Measurements from ENCODE around the gene HYAL1.

The HYAL1 gene

GRCh38 chr3:50303013-50303815, at the start of gene HYAL1:
Gene HYAL1, minus strand, starts transcription at chr3:50303574. Its CDS starts 618 bp downstream, at chr3:50302956.
- Histone ChIP-seq H3K4me1 (ENCODE audit: control insufficient read depth, insufficient read depth, low read length) (peaks cover 37% of the 10 kb centered on the region), H3K9ac (ENCODE audit: low read length in 2 of 2) (no peak within 1 kb of the TSS), H3K27ac (ENCODE audit: low read length) (no peak within 1 kb of the TSS), H3K4me3 (ENCODE audit: low read length in 2 of 2) (peak within 1 kb of the TSS in 1 of 2 donors; percentile 40), H3K36me3 (ENCODE audit: control insufficient read depth in 2 of 2, insufficient read depth in 2 of 2, low read length in 2 of 2) (no peaks in the 10 kb centered on the region), H3K27me3 (ENCODE audit: control insufficient read depth in 1 of 2, insufficient read depth in 2 of 2, low read length in 2 of 2) (no peaks in the 10 kb centered on the region), H3K9me3 (ENCODE audit: control insufficient read depth in 2 of 2, low read length in 2 of 2) (no peaks in the 10 kb centered on the region)

- Histone ChIP-seq H3K4me1 (ENCODE audit: control insufficient read depth, insufficient read depth, low read length) (peaks cover 61% of the 10 kb centered on the region), H3K4me3 (ENCODE audit: low read length in 2 of 2) (no peak overlapping the region), H3K27ac (ENCODE audit: low read length) (no peak overlapping the region), H3K27me3 (ENCODE audit: control insufficient read depth in 1 of 2, insufficient read depth in 2 of 2, low read length in 2 of 2) (no peaks in the 10 kb centered on the region), H3K9ac (ENCODE audit: low read length in 2 of 2) (no peak overlapping the region), H3K36me3 (ENCODE audit: control insufficient read depth in 2 of 2, insufficient read depth in 2 of 2, low read length in 2 of 2) (peaks cover 7 to 40% of the 10 kb centered on the region in 2 donors), H3K9me3 (ENCODE audit: control insufficient read depth in 2 of 2, low read length in 2 of 2) (no peaks in the 10 kb centered on the region)
Observed at GRCh38 chr3:50352781-50353180, 49.4 kb upstream of the HYAL1 start.

DNA sequence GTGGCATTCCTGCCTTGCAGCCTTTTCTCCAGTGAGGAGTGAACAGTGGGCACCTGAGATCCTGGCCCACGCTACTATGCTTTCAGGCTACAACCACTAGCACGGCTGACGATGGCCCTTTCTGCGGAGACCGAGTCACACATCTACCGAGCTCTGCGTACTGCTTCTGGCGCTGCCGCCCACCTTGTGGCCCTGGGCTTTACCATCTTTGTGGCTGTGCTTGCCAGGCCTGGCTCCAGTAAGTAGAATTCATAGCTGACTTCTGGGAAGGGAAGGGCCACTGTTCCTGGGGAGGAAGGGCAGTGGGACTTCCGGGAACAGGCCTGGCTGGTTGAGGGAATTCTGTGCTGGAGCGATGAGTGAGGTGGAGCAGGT, 47.9 kb upstream of the HYAL1 start:
- H3K9me3 ChIP-seq (ENCODE audit: control insufficient read depth in 2 of 2, low read length in 2 of 2) = no peaks in the 10 kb centered on the region
- peaks cover 4 to 39% of the 10 kb centered on the region in 2 donors for H3K36me3 ChIP-seq (ENCODE audit: control insufficient read depth in 2 of 2, insufficient read depth in 2 of 2, low read length in 2 of 2)
- peak overlapping the region; percentile 90 for H3K27ac ChIP-seq (ENCODE audit: low read length)
- H3K9ac ChIP-seq (ENCODE audit: low read length in 2 of 2) = peak overlapping the region; percentile 42 to 74
- H3K4me3 ChIP-seq (ENCODE audit: low read length in 2 of 2) = peak overlapping the region; percentile 83 to 99
- H3K27me3 ChIP-seq (ENCODE audit: control insufficient read depth in 1 of 2, insufficient read depth in 2 of 2, low read length in 2 of 2) = no peaks in the 10 kb centered on the region
- H3K4me1 ChIP-seq (ENCODE audit: control insufficient read depth, insufficient read depth, low read length) = peaks cover 49% of the 10 kb centered on the region

DNA sequence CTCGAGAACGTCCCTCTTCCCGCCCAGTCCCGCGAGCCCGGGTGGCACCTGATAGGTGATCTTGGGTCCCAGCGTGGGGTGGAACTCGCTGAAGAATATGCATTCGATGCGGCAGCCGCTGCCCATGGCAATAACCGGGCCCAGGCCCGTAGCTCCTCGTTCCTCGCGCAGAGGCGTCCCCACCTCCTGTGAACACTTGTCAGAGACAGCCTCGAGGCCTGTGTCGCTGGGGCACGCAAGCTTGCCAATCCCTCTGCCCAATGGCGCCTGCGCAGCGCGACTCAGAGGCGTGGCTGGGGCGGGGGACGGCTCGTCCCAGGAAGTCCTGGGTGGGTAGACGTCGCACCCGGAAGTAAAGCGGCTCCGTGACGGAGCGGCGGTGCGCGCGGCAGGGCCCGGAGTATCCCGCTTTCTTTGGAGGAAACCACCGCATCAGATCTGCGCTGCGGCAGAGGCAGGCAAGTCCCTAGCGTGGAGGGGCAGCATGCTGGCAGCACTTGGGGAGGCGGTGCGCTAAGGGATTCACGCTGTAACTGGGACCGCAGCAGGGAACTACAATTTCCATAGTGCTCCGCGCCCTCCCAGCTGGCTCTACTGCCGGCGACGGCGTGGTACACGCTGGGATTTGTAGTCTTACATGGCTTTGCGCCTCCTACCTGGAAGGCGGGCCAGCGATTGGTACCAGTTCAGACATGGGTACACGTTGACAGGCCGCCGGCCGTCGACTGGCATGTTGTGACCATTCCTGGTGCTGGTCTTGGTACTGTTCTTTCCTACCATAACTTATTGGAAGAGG, 47.4 kb upstream of the HYAL1 start, which contains the start of the genes CYB561D2 and NPRL2:
Gene CYB561D2 (plus strand): TSS at position 336 of the 796 bp plus-strand sequence. CDS start 572 bp downstream, outside the sequence.
Gene NPRL2 (minus strand): TSS at position 249 of the 796 bp plus-strand sequence. CDS start 123 bp downstream, at position 126.
- Histone ChIP-seq H3K4me1 (ENCODE audit: control insufficient read depth, insufficient read depth, low read length) (peaks cover 45% of the 10 kb centered on the region), H3K27ac (ENCODE audit: low read length) (peak within 1 kb of the TSS; percentile 90), H3K9me3 (ENCODE audit: control insufficient read depth in 2 of 2, low read length in 2 of 2) (no peaks in the 10 kb centered on the region), H3K4me3 (ENCODE audit: low read length in 2 of 2) (peak within 1 kb of the TSS; percentile 83 to 99), H3K36me3 (ENCODE audit: control insufficient read depth in 2 of 2, insufficient read depth in 2 of 2, low read length in 2 of 2) (peaks cover 4 to 38% of the 10 kb centered on the region in 2 donors), H3K27me3 (ENCODE audit: control insufficient read depth in 1 of 2, insufficient read depth in 2 of 2, low read length in 2 of 2) (no peaks in the 10 kb centered on the region), H3K9ac (ENCODE audit: low read length in 2 of 2) (peak within 1 kb of the TSS; percentile 74 to 89)

DNA sequence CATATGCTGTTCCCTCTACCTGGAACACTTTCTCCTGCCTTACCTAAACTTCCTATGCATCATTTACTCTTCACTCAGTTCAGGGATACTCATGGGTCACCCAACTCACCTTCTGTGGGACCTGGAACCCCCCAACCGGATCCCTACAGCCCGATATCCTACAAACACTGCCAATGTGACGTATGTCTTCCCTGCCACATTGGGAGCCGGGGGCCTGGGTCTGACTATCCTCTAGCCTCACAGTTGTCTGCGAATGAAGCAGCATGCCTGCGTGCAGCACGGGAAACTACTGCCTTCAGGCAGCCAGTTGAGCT, 46.8 kb upstream of the HYAL1 start:
- Histone ChIP-seq H3K36me3 (ENCODE audit: control insufficient read depth in 2 of 2, insufficient read depth in 2 of 2, low read length in 2 of 2) (peaks cover 4 to 32% of the 10 kb centered on the region in 2 donors), H3K9ac (ENCODE audit: low read length in 2 of 2) (peak overlapping the region; percentile 74 to 89), H3K9me3 (ENCODE audit: control insufficient read depth in 2 of 2, low read length in 2 of 2) (no peaks in the 10 kb centered on the region), H3K4me1 (ENCODE audit: control insufficient read depth, insufficient read depth, low read length) (peaks cover 45% of the 10 kb centered on the region), H3K4me3 (ENCODE audit: low read length in 2 of 2) (peak overlapping the region; percentile 83 to 99), H3K27me3 (ENCODE audit: control insufficient read depth in 1 of 2, insufficient read depth in 2 of 2, low read length in 2 of 2) (peaks cover 0 to 3% of the 10 kb centered on the region in 2 donors), H3K27ac (ENCODE audit: low read length) (peak overlapping the region; percentile 90)

DNA sequence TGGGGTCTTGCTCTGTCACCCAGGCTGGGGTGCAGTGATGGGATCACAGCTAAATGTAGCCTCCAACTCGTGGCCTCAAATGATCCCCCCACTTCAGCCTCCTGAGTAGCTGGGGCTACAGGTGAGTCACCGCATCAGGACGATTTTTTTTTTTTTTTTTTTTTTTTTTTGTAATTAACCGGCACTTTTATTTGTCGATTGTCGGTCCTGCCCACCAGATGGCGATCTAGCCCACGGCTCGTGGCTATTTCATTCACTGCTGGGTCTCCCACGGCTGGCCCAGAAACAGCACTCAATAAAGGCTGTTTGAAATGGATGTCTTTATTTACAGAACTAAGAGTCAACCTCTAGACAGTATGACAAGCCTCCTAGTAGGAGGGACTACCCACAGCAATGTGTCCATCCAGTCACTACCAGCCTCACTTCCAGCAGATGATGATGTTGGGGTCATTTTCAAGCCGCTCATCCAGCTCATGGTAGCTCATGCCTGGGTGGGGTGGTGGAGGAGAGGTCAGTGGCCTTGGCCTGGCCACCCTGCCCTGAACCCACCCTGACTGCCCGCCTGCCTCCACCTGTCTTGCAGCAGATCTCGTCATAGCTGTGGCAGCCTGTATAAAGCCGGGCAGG, 43.9 kb upstream of the HYAL1 start:
- H3K9ac ChIP-seq (ENCODE audit: low read length in 2 of 2) = no peak overlapping the region
- no peaks in the 10 kb centered on the region for H3K9me3 ChIP-seq (ENCODE audit: control insufficient read depth in 2 of 2, low read length in 2 of 2)
- no peak overlapping the region for H3K27ac ChIP-seq (ENCODE audit: low read length)
- peaks cover 0 to 14% of the 10 kb centered on the region in 2 donors for H3K36me3 ChIP-seq (ENCODE audit: control insufficient read depth in 2 of 2, insufficient read depth in 2 of 2, low read length in 2 of 2)
- H3K4me3 ChIP-seq (ENCODE audit: low read length in 2 of 2) = no peak overlapping the region
- H3K27me3 ChIP-seq (ENCODE audit: control insufficient read depth in 1 of 2, insufficient read depth in 2 of 2, low read length in 2 of 2) = peaks cover 3 to 4% of the 10 kb centered on the region in 2 donors
- H3K4me1 ChIP-seq (ENCODE audit: control insufficient read depth, insufficient read depth, low read length) = peaks cover 43% of the 10 kb centered on the region

- Histone ChIP-seq H3K36me3 (ENCODE audit: control insufficient read depth in 2 of 2, insufficient read depth in 2 of 2, low read length in 2 of 2) (peaks cover 0 to 14% of the 10 kb centered on the region in 2 donors), H3K27ac (ENCODE audit: low read length) (no peak within 1 kb of the TSS), H3K4me1 (ENCODE audit: control insufficient read depth, insufficient read depth, low read length) (peaks cover 40% of the 10 kb centered on the region), H3K27me3 (ENCODE audit: control insufficient read depth in 1 of 2, insufficient read depth in 2 of 2, low read length in 2 of 2) (peaks cover 3 to 4% of the 10 kb centered on the region in 2 donors), H3K9me3 (ENCODE audit: control insufficient read depth in 2 of 2, low read length in 2 of 2) (no peaks in the 10 kb centered on the region), H3K9ac (ENCODE audit: low read length in 2 of 2) (peak within 1 kb of the TSS; percentile 36 to 46), H3K4me3 (ENCODE audit: low read length in 2 of 2) (peak within 1 kb of the TSS; percentile 33 to 69)
Observed at GRCh38 chr3:50345586-50346234, 42.3 kb upstream of the HYAL1 start, which contains the start of gene ZMYND10. Gene ZMYND10, minus strand, starts transcription at chr3:50345732. Its CDS starts 153 bp downstream, at chr3:50345579.

- H3K4me1 ChIP-seq (ENCODE audit: control insufficient read depth, insufficient read depth, low read length) = peaks cover 42% of the 10 kb centered on the region
- H3K4me3 ChIP-seq (ENCODE audit: low read length in 2 of 2) = peak overlapping the region; percentile 33 to 69
- no peaks in the 10 kb centered on the region for H3K9me3 ChIP-seq (ENCODE audit: control insufficient read depth in 2 of 2, low read length in 2 of 2)
- no peak overlapping the region for H3K27ac ChIP-seq (ENCODE audit: low read length)
- peaks cover 3 to 4% of the 10 kb centered on the region in 2 donors for H3K27me3 ChIP-seq (ENCODE audit: control insufficient read depth in 1 of 2, insufficient read depth in 2 of 2, low read length in 2 of 2)
- peak overlapping the region in 1 of 2 donors; percentile 46 for H3K9ac ChIP-seq (ENCODE audit: low read length in 2 of 2)
- H3K36me3 ChIP-seq (ENCODE audit: control insufficient read depth in 2 of 2, insufficient read depth in 2 of 2, low read length in 2 of 2) = peaks cover 0 to 14% of the 10 kb centered on the region in 2 donors
Observed at GRCh38 chr3:50345008-50345407, 41.6 kb upstream of the HYAL1 start.

DNA sequence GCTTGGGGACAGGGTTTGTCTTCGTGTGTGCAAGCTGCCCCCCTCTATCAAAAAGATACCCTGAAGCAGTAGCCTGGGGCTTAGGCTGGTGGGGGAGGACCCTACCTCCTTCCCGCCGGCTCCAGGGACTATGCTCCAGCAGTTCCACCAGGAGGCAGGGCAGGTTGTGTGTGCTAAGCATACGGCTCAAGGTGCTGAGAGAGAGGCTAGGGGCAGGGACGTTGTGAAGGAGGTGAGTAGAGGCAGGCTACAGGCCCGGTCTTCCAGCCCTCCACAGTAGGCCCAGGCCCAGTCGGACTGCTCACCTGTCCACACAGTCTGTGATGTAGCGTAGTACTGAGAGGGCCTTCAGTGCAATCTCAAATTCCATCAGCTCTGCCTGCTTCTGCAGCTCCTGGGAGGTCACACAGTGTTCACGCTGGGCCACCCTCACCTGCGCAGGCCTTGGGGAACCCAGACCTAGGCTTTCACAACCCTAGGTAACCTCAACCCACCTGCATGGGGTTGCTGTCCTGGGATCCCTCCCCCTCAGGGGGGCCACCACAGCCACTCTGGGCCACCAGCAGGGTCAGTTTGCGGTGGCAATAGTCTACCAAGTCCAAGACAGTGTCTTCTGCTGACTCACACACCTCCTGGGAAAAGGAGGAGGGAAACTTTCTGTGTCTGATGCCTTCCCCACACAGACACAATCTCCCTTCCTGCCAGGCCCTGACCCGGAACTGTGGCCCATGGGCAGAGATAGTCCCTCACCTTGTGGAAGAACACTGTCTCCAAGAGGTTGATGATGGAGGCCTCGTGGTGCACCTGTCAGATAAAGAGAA, 39.6 kb upstream of the HYAL1 start:
- no peak overlapping the region for H3K27ac ChIP-seq (ENCODE audit: low read length)
- peaks cover 0 to 7% of the 10 kb centered on the region in 2 donors for H3K36me3 ChIP-seq (ENCODE audit: control insufficient read depth in 2 of 2, insufficient read depth in 2 of 2, low read length in 2 of 2)
- peaks cover 37% of the 10 kb centered on the region for H3K4me1 ChIP-seq (ENCODE audit: control insufficient read depth, insufficient read depth, low read length)
- no peak overlapping the region for H3K4me3 ChIP-seq (ENCODE audit: low read length in 2 of 2)
- peaks cover 3 to 4% of the 10 kb centered on the region in 2 donors for H3K27me3 ChIP-seq (ENCODE audit: control insufficient read depth in 1 of 2, insufficient read depth in 2 of 2, low read length in 2 of 2)
- no peak overlapping the region for H3K9ac ChIP-seq (ENCODE audit: low read length in 2 of 2)
- H3K9me3 ChIP-seq (ENCODE audit: control insufficient read depth in 2 of 2, low read length in 2 of 2) = no peaks in the 10 kb centered on the region

All from stomach smooth muscle (tissue), 2 donors.